ENCODE measurements around the gene RILPL1. TPM values are rescaled to one million over a fixed set of nuclear protein-coding genes. Genes with fewer than 3 reads are reported as not detected.

The RILPL1 gene
- total and polyA plus RNA-seq, 2 experiments from 2014 or later: 13.6 to 17.5 TPM

- Histone ChIP-seq H4K20me1 (ENCODE audit: insufficient read depth, poor library complexity, severe bottlenecking) (no peaks in the 10 kb centered on the region), H3K27me3 (no peaks in the 10 kb centered on the region), H3K9me3 (ENCODE audit: low read depth) (no peaks in the 10 kb centered on the region), H3K4me2 (no peak overlapping the region), H3K27ac (no peak overlapping the region), H3K4me3 (no peak overlapping the region), H3K79me2 (no peaks in the 10 kb centered on the region), H2AFZ (no peak overlapping the region), H3K36me3 (replicated peaks; ENCODE audit: insufficient read depth, low read depth) (no peaks in the 10 kb centered on the region), H3K9me2 (replicated peaks; ENCODE audit: insufficient read depth) (no peaks in the 10 kb centered on the region), H3K4me1 (ENCODE audit: insufficient read depth) (peaks cover 16% of the 10 kb centered on the region)
- DNase-seq (ENCODE audit: low spot score): no peak
- WGBS (ENCODE audit: low lambda C conversion rate, missing lambda C conversion rate): 90% methylated on average over 4 of the region's 4 CpGs
- no peak for TF ChIP-seq CTCF (IDR thresholded peaks at IDR 0.05; ENCODE audit: poor library complexity)
- no peak for TF ChIP-seq EZH2 (IDR thresholded peaks at IDR 0.05; ENCODE audit: borderline replicate concordance)
- TF ChIP-seq EZH2phosphoT487 (IDR thresholded peaks at IDR 0.05; ENCODE audit: low read depth, severe bottlenecking, unreplicated experiment): no peak
These were observed 83.7 kb downstream of the RILPL1 start for GRCh38 chr12:123449856-123450255.

DNA sequence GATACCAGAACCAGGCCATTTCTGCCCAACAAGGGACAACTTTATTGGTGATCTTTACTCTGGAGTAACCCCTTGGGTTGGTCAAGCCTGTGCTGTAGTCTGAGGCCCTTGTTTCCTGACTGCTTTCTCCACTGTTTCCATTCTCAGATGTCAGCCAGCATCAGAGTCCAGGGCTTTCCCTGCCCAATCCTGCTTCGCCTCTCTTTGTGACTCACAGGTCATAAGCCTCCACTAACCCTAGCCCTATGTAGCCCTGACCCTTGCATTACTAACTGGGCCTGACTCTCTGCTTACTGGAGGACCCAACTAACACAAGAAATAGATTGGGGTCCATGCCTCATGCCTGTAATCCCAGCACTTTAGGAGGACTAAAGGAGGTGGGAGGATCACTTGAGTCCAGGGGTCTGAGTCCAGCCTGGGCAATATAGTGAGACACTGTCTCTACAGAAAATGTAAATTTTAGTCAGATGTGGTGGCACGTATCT, 84.2 kb downstream of the RILPL1 start:
- no peak for TF ChIP-seq CTCF (IDR thresholded peaks at IDR 0.05; ENCODE audit: poor library complexity)
- TF ChIP-seq EZH2phosphoT487 (IDR thresholded peaks at IDR 0.05; ENCODE audit: low read depth, severe bottlenecking, unreplicated experiment): no peak
- no peak for TF ChIP-seq EZH2 (IDR thresholded peaks at IDR 0.05; ENCODE audit: borderline replicate concordance)
- DNase-seq (ENCODE audit: low spot score): no peak
- Histone ChIP-seq H3K27me3 (no peaks in the 10 kb centered on the region), H3K36me3 (replicated peaks; ENCODE audit: insufficient read depth, low read depth) (no peaks in the 10 kb centered on the region), H3K27ac (no peak overlapping the region), H3K4me1 (ENCODE audit: insufficient read depth) (peaks cover 16% of the 10 kb centered on the region), H3K9me2 (replicated peaks; ENCODE audit: insufficient read depth) (no peaks in the 10 kb centered on the region), H3K4me3 (no peak overlapping the region), H2AFZ (no peak overlapping the region), H3K9me3 (ENCODE audit: low read depth) (no peaks in the 10 kb centered on the region), H4K20me1 (ENCODE audit: insufficient read depth, poor library complexity, severe bottlenecking) (no peaks in the 10 kb centered on the region), H3K79me2 (no peaks in the 10 kb centered on the region), H3K4me2 (no peak overlapping the region)
- 89% methylated on average over 2 of the region's 2 CpGs for WGBS (ENCODE audit: low lambda C conversion rate, missing lambda C conversion rate)

GRCh38 chr12:123446333-123446713, 87.2 kb downstream of the RILPL1 start:
- Histone ChIP-seq H3K4me1 (ENCODE audit: insufficient read depth) (peaks cover 16% of the 10 kb centered on the region), H3K27ac (peak overlapping the region; percentile 80), H3K36me3 (replicated peaks; ENCODE audit: insufficient read depth, low read depth) (no peaks in the 10 kb centered on the region), H3K4me3 (no peak overlapping the region), H3K4me2 (peak overlapping the region; percentile 47), H3K9me2 (replicated peaks; ENCODE audit: insufficient read depth) (no peaks in the 10 kb centered on the region), H3K79me2 (no peaks in the 10 kb centered on the region), H4K20me1 (ENCODE audit: insufficient read depth, poor library complexity, severe bottlenecking) (no peaks in the 10 kb centered on the region), H3K27me3 (no peaks in the 10 kb centered on the region), H2AFZ (peak overlapping the region; percentile 26), H3K9me3 (ENCODE audit: low read depth) (no peaks in the 10 kb centered on the region)
- TF ChIP-seq CTCF (IDR thresholded peaks at IDR 0.05; ENCODE audit: poor library complexity) (no peak), EZH2 (IDR thresholded peaks at IDR 0.05; ENCODE audit: borderline replicate concordance) (no peak), EZH2phosphoT487 (IDR thresholded peaks at IDR 0.05; ENCODE audit: low read depth, severe bottlenecking, unreplicated experiment) (no peak)
- WGBS (ENCODE audit: low lambda C conversion rate, missing lambda C conversion rate): 51% methylated on average over 4 of the region's 4 CpGs
- DNase-seq (ENCODE audit: low spot score): no peak

Data from hepatocyte (in vitro differentiated cells).